T-helper 1 cell treated with Interleukin-12 subunit alpha and Interleukin-12 subunit beta and Interleukin-4 antibody, amounts not matched to agents 30 μg/mL and 1 μg/mL, for 36 hours (primary cell): Measurements from ENCODE around the gene TLE2.
A peak's percentile ranks its signal among the peaks of the same experiment; 100 is the strongest.
"Not testable (repeated sequence)": the region's sequence is repeated elsewhere in the genome, so short reads cannot be mapped to it uniquely, and the experiment has no call there.

Experiments
- H3K27ac Mint-ChIP-seq: one replicate; pipeline ENCODE4 v1.8.0; 2021; ENCODE audit warnings: mild to moderate bottlenecking, mixed read lengths
- H3K27me3 Mint-ChIP-seq: one replicate; pipeline ENCODE4 v1.8.0; 2021; ENCODE audit warnings: low read depth, mixed read lengths
- H3K36me3 Mint-ChIP-seq: one replicate; pipeline ENCODE4 v1.8.0; 2021; ENCODE audit warnings: low read depth, mixed read lengths
- H3K4me1 Mint-ChIP-seq: one replicate; pipeline ENCODE4 v1.8.0; 2021; ENCODE audit warnings: low read depth, mixed read lengths
- H3K4me3 Mint-ChIP-seq: one replicate; pipeline ENCODE4 v1.8.0; 2021; ENCODE audit warnings: mild to moderate bottlenecking, moderate library complexity, mixed read lengths
- H3K9me3 Mint-ChIP-seq: one replicate; pipeline ENCODE4 v1.8.0; 2021; ENCODE audit warnings: mixed read lengths

Gene TLE2

GRCh38 chr19:3017923-3018322, 11.2 kb downstream of the TLE2 start:
- H3K4me3 Mint-ChIP-seq = no peak overlapping the region
- peaks cover 4% of the 10 kb centered on the region for H3K4me1 Mint-ChIP-seq
- H3K27me3 Mint-ChIP-seq = no peaks in the 10 kb centered on the region
- H3K9me3 Mint-ChIP-seq = no peaks in the 10 kb centered on the region
- no peak overlapping the region for H3K27ac Mint-ChIP-seq
- no peaks in the 10 kb centered on the region for H3K36me3 Mint-ChIP-seq

GRCh38 chr19:3015126-3016057, 13.7 kb downstream of the TLE2 start:
- H3K4me3 Mint-ChIP-seq = no peak overlapping the region
- no peak overlapping the region for H3K27ac Mint-ChIP-seq
- no peaks in the 10 kb centered on the region for H3K36me3 Mint-ChIP-seq
- no peaks in the 10 kb centered on the region for H3K4me1 Mint-ChIP-seq
- no peaks in the 10 kb centered on the region for H3K27me3 Mint-ChIP-seq
- H3K9me3 Mint-ChIP-seq = no peaks in the 10 kb centered on the region

DNA sequence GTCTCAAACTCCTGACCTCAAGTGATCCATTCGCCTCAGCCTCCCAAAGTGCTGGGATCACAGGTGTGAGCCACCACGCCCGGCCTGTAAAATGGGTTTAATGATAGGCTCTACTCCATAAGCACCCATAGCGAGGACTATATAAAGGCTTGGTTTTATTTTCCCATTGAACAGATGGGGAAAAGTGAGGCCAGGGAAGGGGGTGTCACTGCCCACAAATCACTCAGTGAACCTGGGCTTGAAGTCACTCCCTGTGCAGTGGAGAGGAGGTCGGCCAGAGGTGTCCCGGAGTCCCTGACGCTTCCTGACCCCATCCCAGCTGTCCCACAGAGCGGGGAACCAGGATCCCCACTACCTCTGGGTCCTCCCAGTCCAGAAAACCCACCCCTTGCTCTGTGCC, 14.9 kb downstream of the TLE2 start:
- Mint-ChIP-seq H3K4me1 (no peaks in the 10 kb centered on the region), H3K36me3 (no peaks in the 10 kb centered on the region), H3K27ac (no peak overlapping the region), H3K9me3 (no peaks in the 10 kb centered on the region), H3K4me3 (no peak overlapping the region), H3K27me3 (no peaks in the 10 kb centered on the region)

DNA sequence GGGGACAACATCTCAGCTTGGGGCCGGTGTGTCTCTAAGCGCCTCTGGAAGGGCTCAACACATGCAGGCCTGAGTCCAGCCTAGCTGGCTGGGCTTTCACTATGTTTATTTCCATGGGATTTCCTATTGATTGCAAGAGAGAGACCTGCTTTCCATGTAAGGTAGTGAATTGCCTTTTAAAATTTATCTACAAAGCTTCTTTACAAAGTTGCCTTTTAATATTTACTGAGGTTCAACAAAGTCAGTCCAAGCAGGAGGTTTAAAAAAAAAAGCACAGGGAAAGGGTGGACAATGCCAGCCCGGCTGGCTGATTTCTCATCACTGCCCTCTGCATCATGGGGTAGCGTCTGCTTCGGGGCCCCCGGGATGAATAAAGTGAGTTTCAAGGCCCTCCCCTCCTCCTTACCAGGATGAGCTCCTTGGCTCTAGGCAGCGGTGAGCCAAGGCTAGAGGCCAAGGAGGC, 15.8 kb downstream of the TLE2 start:
- H3K36me3 Mint-ChIP-seq = no peaks in the 10 kb centered on the region

DNA sequence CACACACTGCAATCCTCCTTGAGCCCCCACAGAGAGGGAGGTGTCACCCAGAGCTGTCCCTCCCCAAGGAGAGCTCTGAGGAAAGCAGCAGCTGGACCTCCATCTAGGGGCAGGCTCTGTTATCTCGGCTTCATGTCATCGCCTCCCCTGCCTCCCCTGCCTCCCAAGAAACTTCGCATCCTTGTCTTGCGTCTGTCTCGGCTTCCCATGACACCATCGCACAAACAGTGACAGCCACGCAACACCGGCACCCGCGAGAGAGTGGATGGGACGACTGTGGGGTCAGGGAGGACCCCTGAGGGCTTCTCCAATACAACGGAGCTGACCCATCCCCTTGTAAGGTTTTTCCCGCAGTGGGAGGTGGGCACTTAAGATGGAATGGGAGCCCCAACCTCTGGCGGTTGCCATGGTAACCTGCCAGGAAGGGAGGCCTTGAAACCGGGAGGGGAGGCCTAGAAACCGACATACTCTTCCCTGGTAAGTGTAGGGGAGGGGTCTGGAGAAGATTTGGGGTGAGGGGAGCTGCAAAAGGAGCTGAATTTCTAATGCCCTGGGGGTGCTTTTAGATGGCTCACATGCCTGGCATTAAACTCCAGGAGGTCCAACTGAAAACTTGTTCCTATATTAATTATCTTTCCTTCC, 16.3 kb downstream of the TLE2 start:
- Mint-ChIP-seq H3K4me1 (no peaks in the 10 kb centered on the region), H3K27ac (no peak overlapping the region), H3K9me3 (no peaks in the 10 kb centered on the region), H3K4me3 (no peak overlapping the region), H3K27me3 (no peaks in the 10 kb centered on the region), H3K36me3 (no peaks in the 10 kb centered on the region)

More for the DNA sequence above, 15.8 kb downstream of the TLE2 start:
- H3K27me3 Mint-ChIP-seq = no peaks in the 10 kb centered on the region
- no peak overlapping the region for H3K4me3 Mint-ChIP-seq
- H3K27ac Mint-ChIP-seq = no peak overlapping the region
- H3K4me1 Mint-ChIP-seq = no peaks in the 10 kb centered on the region
- no peaks in the 10 kb centered on the region for H3K9me3 Mint-ChIP-seq

DNA sequence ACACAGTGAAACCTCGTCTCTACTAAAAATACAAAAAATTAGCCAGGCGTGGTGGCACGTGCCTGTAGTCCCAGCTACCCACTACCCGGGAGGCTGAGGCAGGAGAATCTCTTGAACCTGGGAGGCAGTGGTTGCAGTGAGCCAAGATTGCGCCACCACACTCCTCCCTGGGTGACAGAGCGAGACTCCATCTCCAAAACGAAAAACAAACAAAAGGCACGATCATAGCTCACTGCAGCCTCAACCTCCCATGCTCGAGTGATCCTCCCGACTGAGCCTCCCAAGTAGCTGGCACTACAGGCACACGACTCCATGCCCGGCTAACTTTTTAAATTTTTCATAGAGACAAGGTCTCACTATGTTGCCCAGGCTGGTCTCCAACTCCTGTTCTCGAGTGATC, 17.0 kb downstream of the TLE2 start:
- H3K27me3 Mint-ChIP-seq, H3K4me3 Mint-ChIP-seq, H3K36me3 Mint-ChIP-seq: not testable (repeated sequence)

GRCh38 chr19:3010871-3011270, 18.2 kb downstream of the TLE2 start:
- H3K4me3 Mint-ChIP-seq = no peak overlapping the region
- peak overlapping the region; percentile 20 for H3K27ac Mint-ChIP-seq
- no peaks in the 10 kb centered on the region for H3K4me1 Mint-ChIP-seq
- no peaks in the 10 kb centered on the region for H3K9me3 Mint-ChIP-seq
- H3K27me3 Mint-ChIP-seq = no peaks in the 10 kb centered on the region
- no peaks in the 10 kb centered on the region for H3K36me3 Mint-ChIP-seq

More for the DNA sequence above, 17.0 kb downstream of the TLE2 start:
- H3K9me3 Mint-ChIP-seq, H3K4me1 Mint-ChIP-seq, H3K27ac Mint-ChIP-seq: not testable (repeated sequence)

DNA sequence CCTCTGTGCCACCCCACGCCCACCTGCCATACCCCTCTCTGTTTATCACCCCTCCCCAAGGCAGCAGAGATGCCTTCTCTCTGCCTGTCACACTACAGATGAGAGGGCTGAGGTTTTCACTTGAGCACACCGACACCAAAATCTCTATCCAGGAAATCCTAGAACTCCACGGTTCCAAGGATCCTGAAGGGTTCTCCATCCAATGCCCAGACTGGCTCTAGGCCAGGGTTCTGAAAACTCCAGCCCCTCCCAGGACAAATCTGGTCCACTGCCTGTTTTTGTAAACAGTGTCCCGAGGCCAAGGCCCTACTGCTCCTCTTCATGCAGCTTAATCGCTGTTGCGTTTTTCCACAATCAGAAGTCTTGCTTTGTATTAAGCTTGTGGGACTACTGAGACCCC, 20.1 kb downstream of the TLE2 start:
- Mint-ChIP-seq H3K4me1 (no peaks in the 10 kb centered on the region), H3K4me3 (no peak overlapping the region), H3K9me3 (no peaks in the 10 kb centered on the region), H3K27ac (no peak overlapping the region), H3K36me3 (no peaks in the 10 kb centered on the region), H3K27me3 (no peaks in the 10 kb centered on the region)

DNA sequence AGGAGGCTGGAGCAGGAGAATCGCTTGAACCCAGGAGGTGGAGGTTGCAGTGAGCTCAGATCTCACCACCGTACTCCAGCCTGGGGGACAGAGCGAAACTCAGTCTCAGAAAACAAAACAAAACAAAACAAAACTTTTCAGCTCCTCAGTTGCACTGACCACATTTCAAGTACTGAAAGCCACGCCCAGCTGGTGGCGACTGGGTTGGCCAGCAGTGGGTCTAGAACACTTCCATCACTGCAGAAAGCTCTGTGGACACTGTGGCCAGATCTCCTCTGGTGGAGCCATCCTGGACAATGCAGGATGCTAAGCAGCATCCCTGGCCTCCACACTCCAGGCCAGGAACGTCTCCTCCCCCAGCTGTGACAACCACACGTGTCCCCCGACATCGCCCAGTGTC, 21.1 kb downstream of the TLE2 start:
- Mint-ChIP-seq H3K9me3 (no peaks in the 10 kb centered on the region), H3K27ac (no peak overlapping the region), H3K4me1 (no peaks in the 10 kb centered on the region), H3K36me3 (no peaks in the 10 kb centered on the region), H3K4me3 (no peak overlapping the region), H3K27me3 (no peaks in the 10 kb centered on the region)

DNA sequence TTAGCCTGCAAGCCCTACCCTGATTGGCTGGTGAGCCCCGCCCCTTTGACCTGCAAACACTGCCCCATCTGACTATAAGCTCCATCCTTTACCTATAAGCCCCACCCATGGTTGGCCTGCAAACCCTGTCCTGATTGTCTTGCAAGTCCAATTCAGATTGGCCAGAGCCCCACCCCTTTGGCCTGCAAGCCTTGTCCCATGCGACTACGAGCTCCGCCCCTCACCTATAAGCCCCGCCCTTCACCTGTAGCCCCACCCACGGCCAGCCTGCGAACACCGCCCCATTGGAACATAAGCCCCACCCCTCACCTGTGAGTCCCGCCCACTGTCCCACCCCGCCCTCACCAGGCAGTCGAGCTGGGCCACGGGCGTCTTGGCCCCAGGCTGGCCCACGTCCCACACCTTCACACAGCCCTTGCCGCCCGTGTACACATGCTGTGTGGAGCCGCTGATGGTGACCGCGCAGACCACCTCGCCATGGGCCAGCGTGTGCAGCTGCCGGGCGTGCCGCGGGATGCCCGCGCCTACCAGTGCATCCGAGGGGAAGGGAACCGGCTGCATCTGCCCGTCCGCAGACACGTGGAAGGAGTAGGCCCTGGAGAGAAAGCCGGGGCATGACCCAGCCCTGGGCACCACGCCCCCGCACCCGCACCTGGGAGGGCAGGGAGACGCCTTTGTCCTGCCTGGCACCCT, 22.9 kb downstream of the TLE2 start:
- no peaks in the 10 kb centered on the region for H3K4me1 Mint-ChIP-seq
- no peak overlapping the region for H3K27ac Mint-ChIP-seq
- no peaks in the 10 kb centered on the region for H3K9me3 Mint-ChIP-seq
- H3K4me3 Mint-ChIP-seq = no peak overlapping the region
- H3K27me3 Mint-ChIP-seq = no peaks in the 10 kb centered on the region
- no peaks in the 10 kb centered on the region for H3K36me3 Mint-ChIP-seq

DNA sequence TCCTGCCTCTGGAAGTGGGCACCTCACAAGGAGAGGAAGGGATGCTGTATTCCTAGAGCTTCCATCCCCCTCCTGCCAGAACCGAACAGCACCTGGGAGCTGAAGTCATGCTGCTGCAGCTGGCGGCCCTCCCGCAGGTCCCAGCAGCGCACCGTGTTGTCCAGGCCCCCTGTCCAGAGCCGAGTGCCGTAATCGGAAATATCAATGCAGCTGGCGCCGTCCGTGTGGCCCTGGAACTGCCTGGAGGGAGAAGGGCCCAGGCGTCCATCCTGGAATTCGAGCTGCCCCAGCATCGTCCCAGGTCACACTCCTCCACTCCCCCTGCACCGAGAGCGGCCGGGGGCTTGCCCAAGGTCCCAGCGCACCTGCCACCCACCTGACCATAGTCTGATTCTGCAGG, 23.7 kb downstream of the TLE2 start:
- H3K9me3 Mint-ChIP-seq = no peaks in the 10 kb centered on the region
- H3K36me3 Mint-ChIP-seq = no peaks in the 10 kb centered on the region
- no peak overlapping the region for H3K27ac Mint-ChIP-seq
- H3K4me3 Mint-ChIP-seq = no peak overlapping the region
- H3K27me3 Mint-ChIP-seq = no peaks in the 10 kb centered on the region
- H3K4me1 Mint-ChIP-seq = no peaks in the 10 kb centered on the region

DNA sequence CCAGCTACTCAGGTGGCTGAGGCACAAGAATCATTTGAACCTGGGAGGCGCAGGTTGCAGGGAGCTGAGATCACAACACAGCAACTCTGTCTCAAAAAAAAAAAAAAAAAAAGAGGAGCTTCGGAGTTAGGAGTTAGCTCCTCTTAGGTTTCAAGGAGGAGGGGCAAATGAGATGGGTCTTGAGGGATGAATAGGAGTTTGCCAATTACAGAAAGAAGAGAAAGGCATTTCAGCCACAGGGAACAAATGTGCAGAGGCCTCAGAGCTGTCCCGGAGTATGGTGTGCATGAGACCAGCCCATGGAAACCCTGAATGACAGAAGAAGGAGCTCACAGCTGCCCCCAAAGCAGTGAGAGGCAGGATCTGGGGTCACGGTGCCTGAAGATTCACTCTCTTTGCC, 24.6 kb downstream of the TLE2 start:
- H3K27ac Mint-ChIP-seq = no peak overlapping the region
- no peaks in the 10 kb centered on the region for H3K27me3 Mint-ChIP-seq
- no peaks in the 10 kb centered on the region for H3K4me1 Mint-ChIP-seq
- no peaks in the 10 kb centered on the region for H3K9me3 Mint-ChIP-seq
- H3K36me3 Mint-ChIP-seq = no peaks in the 10 kb centered on the region
- H3K4me3 Mint-ChIP-seq = no peak overlapping the region

- no peak overlapping the region for H3K27ac Mint-ChIP-seq
- no peaks in the 10 kb centered on the region for H3K4me1 Mint-ChIP-seq
- H3K4me3 Mint-ChIP-seq = no peak overlapping the region
- no peaks in the 10 kb centered on the region for H3K36me3 Mint-ChIP-seq
- no peaks in the 10 kb centered on the region for H3K9me3 Mint-ChIP-seq
- H3K27me3 Mint-ChIP-seq = no peaks in the 10 kb centered on the region
Observed at GRCh38 chr19:3003046-3003445, 26.0 kb downstream of the TLE2 start.

DNA sequence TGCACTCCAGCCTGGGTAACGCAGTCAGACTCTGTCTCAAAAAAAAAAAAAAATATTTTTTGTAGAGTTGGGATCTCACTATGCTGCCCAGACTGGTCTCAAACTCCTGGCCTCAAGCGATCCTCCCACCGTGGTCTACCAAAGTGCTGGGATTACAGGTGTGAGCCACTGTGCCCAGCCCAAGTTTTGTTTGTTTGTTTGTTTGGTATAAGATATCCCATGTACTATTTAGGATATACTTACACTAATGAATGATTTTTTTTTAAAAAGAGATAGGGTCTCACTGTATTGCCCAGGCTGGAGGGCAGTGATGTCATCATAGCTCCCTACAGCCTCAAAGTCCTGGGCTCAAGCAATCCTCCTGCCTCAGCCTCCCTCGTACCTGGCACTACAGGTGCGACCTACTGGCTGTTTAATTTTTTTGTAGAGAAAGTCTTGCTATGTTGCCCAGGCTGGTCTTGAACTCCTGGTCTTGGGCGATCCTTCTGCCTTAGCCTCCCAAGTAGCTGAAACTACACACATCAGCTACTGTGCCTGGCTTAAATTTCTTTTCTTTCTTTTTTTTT, 27.8 kb downstream of the TLE2 start:
- no peak overlapping the region for H3K27ac Mint-ChIP-seq
- no peaks in the 10 kb centered on the region for H3K36me3 Mint-ChIP-seq
- no peaks in the 10 kb centered on the region for H3K9me3 Mint-ChIP-seq
- H3K4me3 Mint-ChIP-seq = no peak overlapping the region
- no peaks in the 10 kb centered on the region for H3K4me1 Mint-ChIP-seq
- H3K27me3 Mint-ChIP-seq = no peaks in the 10 kb centered on the region
